Measurements from ENCODE around the gene DPYSL3.

DNA sequence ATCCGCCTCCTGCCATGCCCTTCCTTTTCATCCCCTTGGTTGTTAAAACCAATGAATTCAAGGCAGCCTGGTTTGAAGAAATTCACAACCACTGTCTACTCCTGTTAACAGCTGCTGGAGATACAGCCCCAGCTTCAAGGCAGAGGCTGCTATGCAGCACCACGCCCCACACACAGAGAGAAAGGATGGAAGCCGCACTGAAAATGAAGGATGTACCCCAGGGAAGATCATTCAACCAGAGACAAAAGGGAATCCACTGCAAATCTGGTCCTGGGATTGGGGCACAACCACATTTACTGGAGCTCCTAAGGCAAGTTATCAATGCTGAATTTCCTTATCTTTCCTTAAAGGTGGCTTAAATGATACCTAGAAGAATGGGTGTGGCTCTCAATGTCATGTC lies 58.7 kb downstream of the DPYSL3 start:
- TF ChIP-seq GATA2 (IDR thresholded peaks at IDR 0.05; ENCODE audit: low read depth, low read length) (no peak), GATA3 (IDR thresholded peaks at IDR 0.05; ENCODE audit: low read depth, low read length) (no peak)
